Brain microvascular endothelial cell (primary cell): ENCODE results near the gene BTBD2.

Source experiments
- DNase-seq: peaks from one replicate; pipeline ENCODE4 v3.0.0-alpha.2; 2020
- H3K27ac ChIP-seq: fragments of 250-450 bp; sonication (Bioruptor Pico); 2 replicates; pipeline ENCODE4 v1.5.1; 2020; ENCODE audit warnings: mild to moderate bottlenecking, moderate library complexity
- H3K27me3 ChIP-seq: fragments of 250-450 bp; sonication (Bioruptor Pico); replicated peaks from 2 replicates; pipeline ENCODE4 v1.5.1; 2020; ENCODE audit warnings: mild to moderate bottlenecking
- H3K36me3 ChIP-seq: fragments of 250-450 bp; sonication (Bioruptor Pico); replicated peaks from 2 replicates; pipeline ENCODE4 v1.5.1; 2020; ENCODE audit warnings: mild to moderate bottlenecking
- H3K4me3 ChIP-seq: 2 replicates; pipeline ENCODE4 v1.5.1; 2011; ENCODE audit warnings: low read depth, mild to moderate bottlenecking, control low read depth, low read length, moderate library complexity
- in situ Hi-C: cut with HindIII; loops from 2 replicates; pipeline ENCODE4 v1.10.0; 2017; ENCODE audit warnings: low sequenced_read_pairs, low pct_ligation_motif_present
- TF ChIP-seq, protein P1 (sequence below): IDR thresholded peaks from 2 replicates; pipeline ENCODE4 v1.5.1; 2011; ENCODE audit warnings: low read depth, mild to moderate bottlenecking, moderate library complexity, low read length, control low read depth, inconsistent platforms; ENCODE audit errors: missing control alignments

Gene BTBD2

DNA sequence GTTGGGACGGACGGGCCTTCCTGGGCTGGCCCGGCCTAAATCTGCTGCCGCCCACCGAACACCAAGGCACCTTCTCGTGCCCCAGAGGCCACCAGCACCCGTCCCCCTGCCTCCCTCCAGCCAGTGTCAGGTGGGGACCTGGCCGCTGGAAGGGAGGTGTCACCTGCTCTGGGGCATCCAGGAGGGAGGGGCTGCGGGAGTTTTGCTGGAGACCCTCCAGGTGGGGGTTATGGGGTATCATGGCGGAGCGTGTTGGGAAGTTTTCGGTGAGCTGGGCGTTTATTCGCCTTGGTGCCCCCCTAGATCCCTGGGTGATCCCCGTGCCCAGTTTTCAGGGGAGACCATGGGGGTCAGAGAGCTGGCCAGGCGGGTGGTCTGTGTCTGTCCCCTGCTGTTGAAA lies 64.9 kb downstream of the BTBD2 start:
- peaks cover 7% of the 10 kb centered on the region for H3K36me3 ChIP-seq

DNA sequence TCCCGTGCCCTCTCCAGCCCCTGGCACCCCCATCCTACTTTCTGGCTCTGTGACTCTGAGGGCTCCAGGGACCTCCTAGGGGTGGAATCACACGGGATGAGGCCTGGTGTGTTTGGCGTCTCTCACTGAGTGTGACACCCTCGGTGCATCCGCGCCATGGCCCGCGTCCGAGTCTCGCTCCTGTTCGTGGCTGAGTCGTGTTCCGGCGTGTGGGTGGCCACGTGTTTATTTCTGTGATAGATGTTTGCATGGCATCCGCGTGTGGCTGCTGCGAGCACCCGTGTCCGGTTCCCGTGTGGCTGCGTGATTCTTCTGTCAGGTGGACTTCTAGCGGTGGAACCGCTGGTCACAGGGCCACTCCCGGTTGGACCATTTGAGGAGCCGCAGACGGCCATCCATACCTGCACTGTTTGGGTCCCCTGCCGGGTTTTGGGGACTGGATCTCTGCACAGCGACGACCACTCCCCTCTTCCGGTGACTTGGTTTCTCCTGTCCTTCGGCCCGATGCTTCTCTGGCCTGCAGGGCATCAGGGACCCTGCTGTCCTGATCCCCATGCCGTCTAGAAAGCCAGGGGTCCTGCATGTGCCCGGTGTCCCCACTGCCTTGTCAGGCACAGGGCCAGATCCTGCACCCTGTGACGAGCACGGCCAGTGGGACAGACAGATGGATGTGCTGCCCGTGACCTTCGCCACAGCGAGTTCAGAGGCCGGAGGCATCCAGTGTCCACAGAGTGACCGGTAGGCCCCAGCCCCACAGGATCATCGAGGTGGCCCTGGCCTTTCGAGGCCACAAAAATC lies 66.0 kb downstream of the BTBD2 start:
- H3K36me3 ChIP-seq = peaks cover 7% of the 10 kb centered on the region

More for the DNA sequence above, 64.9 kb downstream of the BTBD2 start:
- DNase-seq = no peak
- in situ Hi-C loops = no loop called here
- TF ChIP-seq, protein P1, sequence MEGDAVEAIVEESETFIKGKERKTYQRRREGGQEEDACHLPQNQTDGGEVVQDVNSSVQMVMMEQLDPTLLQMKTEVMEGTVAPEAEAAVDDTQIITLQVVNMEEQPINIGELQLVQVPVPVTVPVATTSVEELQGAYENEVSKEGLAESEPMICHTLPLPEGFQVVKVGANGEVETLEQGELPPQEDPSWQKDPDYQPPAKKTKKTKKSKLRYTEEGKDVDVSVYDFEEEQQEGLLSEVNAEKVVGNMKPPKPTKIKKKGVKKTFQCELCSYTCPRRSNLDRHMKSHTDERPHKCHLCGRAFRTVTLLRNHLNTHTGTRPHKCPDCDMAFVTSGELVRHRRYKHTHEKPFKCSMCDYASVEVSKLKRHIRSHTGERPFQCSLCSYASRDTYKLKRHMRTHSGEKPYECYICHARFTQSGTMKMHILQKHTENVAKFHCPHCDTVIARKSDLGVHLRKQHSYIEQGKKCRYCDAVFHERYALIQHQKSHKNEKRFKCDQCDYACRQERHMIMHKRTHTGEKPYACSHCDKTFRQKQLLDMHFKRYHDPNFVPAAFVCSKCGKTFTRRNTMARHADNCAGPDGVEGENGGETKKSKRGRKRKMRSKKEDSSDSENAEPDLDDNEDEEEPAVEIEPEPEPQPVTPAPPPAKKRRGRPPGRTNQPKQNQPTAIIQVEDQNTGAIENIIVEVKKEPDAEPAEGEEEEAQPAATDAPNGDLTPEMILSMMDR = no peak
- Histone ChIP-seq H3K27ac (no peak overlapping the region), H3K4me3 (no peak overlapping the region), H3K27me3 (no peaks in the 10 kb centered on the region)

DNA sequence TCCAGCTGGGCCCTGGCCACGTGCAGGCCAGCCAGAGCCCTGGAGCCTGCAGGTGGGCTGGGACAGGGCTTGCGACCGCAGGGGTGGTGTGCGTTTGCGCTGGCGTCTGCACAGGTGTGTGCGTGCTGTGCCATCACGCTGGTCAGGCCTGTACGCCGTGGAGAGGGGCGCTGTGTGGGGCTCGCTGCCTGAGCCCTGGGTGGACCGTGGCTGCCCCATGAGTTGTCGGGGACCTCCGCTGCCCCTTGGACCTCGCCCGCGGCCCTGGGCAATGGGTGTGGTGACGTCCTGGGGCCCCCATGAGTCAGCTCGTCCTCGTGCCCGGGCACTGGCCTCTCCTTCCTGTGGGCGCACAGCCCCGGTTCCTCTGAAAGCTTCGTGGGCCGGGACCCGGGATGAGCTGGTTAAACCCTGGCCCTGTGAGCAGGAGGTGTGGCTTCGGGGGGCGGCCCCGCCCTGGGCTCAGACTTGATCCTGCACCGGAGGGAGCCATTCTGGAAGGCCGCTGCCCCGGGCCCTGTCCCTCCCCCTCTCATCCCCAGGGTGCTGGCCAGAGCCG lies 67.8 kb downstream of the BTBD2 start:
- Histone ChIP-seq H3K27ac (no peak overlapping the region), H3K36me3 (peaks cover 7% of the 10 kb centered on the region), H3K4me3 (no peak overlapping the region), H3K27me3 (no peaks in the 10 kb centered on the region)
- in situ Hi-C loops = no loop called here
- no peak for DNase-seq
- TF ChIP-seq, protein P1 = no peak

More for the DNA sequence above, 66.0 kb downstream of the BTBD2 start:
- H3K27ac ChIP-seq = no peak overlapping the region
- no peak overlapping the region for H3K4me3 ChIP-seq
- no peak for DNase-seq
- TF ChIP-seq, protein P1 = no peak
- H3K27me3 ChIP-seq = no peaks in the 10 kb centered on the region
- in situ Hi-C loops = no loop called here

DNA sequence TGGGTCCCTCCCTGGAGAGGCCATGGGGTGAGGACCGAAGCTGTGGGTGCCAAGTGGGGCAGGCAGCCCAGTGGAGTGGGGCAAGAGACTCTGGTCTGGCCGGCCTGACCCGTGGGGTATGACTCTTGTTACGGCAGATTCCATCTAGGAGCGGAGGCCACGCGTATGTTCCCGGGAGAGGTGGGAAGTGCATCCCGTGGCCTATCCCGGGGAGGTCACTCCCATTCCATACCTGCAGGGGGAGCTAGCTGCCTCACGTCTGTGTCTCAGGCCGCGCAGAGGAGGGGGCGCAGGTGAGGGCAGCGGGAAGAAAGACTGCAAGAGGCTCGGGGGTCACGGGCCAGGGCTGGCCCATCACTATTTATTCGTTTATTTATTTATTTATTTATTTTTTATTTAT lies 69.6 kb downstream of the BTBD2 start:
- TF ChIP-seq, protein P1 = peak; percentile 74
- in situ Hi-C loops = no loop called here
- no peak overlapping the region for H3K27ac ChIP-seq
- H3K27me3 ChIP-seq = no peaks in the 10 kb centered on the region
- no peaks in the 10 kb centered on the region for H3K36me3 ChIP-seq
- DNase-seq = no peak
- H3K4me3 ChIP-seq = no peak overlapping the region

DNA sequence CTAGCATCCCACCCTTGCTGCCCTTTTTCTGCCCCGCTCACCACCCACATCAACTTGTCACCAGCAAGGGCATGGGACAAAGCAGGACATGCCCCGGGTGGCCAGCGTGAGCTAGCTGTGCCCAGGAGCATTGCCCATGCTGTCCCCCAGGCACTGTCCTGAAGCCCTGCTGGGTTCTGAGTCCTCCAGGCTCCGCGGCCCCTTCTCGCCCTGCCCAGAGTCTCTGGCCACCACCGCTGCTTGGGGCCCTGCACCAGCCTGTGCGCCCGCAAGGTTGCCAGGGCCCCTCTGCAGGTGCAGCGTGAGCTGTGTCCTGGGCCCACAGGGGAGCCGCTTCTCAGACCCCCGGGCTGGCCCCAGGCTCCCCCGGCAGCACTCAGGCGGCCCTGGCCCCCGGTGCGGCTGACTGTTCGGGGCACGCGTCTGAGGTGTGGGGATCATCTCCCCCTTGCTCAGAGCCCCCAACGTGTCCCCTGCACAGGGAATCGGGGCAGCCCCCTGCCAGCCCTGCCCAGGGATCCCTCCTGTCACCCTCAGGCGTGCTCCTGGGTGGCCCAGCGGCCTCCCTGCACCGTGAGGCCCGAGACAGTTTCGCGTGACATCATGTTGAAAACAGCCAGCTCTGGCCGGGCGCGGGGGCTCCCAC lies 70.5 kb downstream of the BTBD2 start:
- Histone ChIP-seq H3K36me3 (no peaks in the 10 kb centered on the region), H3K27ac (no peak overlapping the region), H3K27me3 (no peaks in the 10 kb centered on the region), H3K4me3 (no peak overlapping the region)
- no peak for DNase-seq
- in situ Hi-C loops = no loop called here
- TF ChIP-seq, protein P1 = no peak
